NCI-H1048 (cell line): Measurements from ENCODE around the gene KRTAP2-3.

Experiments used
- DNase-seq: peaks from one replicate; lab custom pipeline; 2025; lab: John Stamatoyannopoulos, UW

Gene KRTAP2-3

DNA sequence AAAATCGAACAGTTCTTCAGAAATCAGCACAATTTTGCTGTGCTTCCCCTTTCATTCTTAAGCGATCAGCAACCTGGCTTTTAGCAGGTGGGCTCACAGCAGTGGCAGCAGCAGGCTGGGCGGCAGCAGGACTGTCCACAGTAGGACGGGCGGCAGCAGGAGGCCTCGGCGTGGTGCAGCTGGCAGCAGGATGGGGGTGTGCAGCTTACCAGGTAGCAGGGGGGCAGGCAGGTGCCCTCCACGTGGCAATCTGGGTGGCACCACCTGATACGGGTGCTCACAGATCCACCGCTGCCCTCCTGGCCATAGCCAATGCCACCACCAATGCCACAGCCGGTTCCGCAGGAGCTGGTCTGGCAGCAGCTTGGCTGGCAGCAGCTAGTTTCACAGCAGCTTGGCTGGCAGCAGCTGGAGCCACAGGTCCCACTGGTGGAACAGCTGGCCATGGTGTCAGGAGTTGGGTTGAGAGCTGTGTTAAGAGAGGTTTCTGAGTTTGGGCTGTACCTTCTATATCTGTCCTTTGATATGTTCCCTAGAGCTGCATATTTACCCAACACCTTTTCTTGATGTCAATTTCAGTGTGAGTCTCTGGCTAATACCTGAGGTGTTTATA lies 30.2 kb downstream of the KRTAP2-3 start, which contains the start of gene KRTAP1-4:
TSS of gene KRTAP1-4 (minus strand) at position 563 of the 613 bp plus-strand sequence. CDS start at position 446, 117 bp downstream.
- DNase-seq: no peak

- no peak for DNase-seq
Observed at GRCh38 chr17:41026715-41027471, 33.0 kb downstream of the KRTAP2-3 start, which contains the start of gene KRTAP1-5. TSS of gene KRTAP1-5 (minus strand) at chr17:41027208. CDS start at chr17:41027155, 53 bp downstream.

- DNase-seq: no peak
Observed at GRCh38 chr17:41024697-41025096, 35.2 kb downstream of the KRTAP2-3 start.

GRCh38 chr17:41020336-41020735 lies 39.6 kb downstream of the KRTAP2-3 start:
- DNase-seq: no peak

- no peak for DNase-seq
Observed at GRCh38 chr17:41019415-41019814, 40.5 kb downstream of the KRTAP2-3 start.

DNA sequence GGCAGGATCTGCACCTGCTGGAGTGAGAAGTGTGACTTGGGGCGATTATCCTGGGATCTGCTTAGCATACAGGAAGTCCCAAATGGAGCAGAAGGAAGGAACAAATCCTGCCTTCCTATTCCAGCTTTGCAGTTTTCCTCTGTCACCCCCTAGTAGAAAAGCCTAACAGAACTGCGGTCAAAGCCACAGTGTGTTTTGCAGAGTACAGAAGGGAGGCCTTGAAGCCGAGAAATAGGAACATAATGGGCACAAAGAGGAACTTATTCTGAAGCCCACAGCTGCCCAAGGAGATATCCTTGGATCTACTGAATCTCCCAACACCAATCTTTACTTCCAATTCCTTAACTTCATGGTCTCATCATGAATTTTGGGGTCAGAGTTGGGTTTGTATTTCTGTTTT lies 41.4 kb downstream of the KRTAP2-3 start:
- DNase-seq: no peak

DNA sequence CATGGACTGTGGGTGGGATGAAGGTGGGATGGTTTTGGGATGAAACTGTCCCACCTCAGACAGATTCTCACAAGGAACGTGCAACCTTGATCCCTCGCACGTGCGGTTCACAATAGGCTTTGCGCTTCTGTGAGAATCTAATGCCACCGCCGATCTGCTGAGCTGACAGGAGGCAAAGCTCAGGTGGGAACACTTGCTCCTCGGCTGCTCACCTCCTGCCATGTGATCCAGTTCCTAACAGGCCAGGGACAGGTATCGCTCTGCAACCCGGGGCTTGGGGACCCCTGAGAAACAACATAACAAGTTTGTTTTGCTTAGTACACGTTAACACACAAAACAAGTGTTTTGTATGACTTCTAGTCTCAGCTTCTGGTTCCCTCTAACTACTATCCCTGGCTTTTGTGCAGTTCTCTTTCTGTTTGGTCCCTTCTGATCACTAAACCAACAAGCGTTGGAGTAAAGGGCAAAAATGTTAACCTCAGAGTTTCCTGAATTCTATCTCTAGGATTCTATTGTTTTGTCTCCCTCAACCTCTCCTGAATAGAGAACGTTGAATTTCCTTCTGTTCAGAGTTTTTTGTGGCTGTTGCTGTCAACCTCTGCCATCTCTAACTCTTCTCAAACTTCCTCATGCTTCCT lies 43.2 kb downstream of the KRTAP2-3 start:
- DNase-seq: no peak

DNA sequence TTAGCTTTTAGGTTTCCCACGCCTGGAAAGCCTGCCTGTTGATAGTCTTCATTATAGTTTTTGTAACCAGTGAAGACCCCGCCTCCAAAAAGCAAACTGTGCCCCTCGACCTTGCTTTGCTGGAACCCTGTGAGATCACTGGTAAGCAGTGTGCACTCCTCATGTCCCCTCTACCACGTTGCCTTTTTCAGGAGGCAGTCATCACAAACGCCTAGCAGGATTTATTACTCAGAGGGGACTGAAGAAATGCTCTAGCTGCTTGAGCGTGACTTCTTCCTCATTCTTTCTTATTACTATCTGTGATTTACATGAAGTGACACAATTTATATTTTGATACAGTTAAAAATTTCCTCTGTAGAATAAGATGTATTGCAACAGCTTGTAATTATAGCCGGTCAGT lies 44.5 kb downstream of the KRTAP2-3 start:
- no peak for DNase-seq

DNA sequence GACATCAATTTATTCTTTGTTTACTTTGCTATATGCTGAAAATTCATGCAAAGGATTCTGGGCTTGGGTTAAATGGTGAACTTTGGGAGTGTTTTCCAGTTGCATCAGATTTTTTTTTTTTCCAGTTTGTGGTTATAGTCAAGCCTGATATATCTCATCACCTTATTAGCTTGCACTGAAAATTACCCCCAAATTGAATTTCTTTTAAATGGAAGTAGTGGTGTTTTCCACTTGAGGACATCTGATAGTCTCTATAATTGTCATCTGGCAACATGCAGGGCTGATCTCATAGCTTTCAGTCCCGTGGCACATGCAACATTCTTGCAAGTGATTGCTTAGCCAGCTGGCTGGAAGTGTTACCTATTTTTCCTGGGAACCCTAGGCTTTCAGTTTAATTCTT lies 46.3 kb downstream of the KRTAP2-3 start:
- DNase-seq: no peak

- DNase-seq: no peak
Observed at GRCh38 chr17:41013181-41013580, 46.7 kb downstream of the KRTAP2-3 start.

GRCh38 chr17:41012326-41013120 lies 47.4 kb downstream of the KRTAP2-3 start:
- no peak for DNase-seq

DNA sequence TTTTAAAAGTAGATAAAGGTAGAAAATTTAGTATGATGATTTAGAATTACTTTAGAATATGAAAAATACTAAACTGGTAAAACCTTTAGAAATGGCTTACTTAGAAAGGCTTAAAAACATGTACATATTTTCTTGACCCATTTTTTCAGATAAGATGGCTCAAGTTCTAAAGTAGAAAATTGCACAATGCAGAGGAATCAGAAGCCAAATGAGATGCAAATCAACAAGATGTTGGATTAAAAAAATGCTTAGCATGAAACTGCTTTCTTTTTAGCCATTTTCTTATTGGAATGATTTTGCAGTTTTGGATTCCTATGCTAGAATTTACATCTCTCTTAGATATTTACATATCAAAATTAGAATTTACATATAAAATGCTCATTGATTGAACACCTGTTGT lies 49.5 kb downstream of the KRTAP2-3 start:
- peak; percentile 38 for DNase-seq

- DNase-seq: no peak
Observed at GRCh38 chr17:41009936-41010335, 50.0 kb downstream of the KRTAP2-3 start.

GRCh38 chr17:41009301-41009760 lies 50.6 kb downstream of the KRTAP2-3 start:
- DNase-seq: peak; percentile 93
